Measurements from ENCODE around the gene LPP.

DNA sequence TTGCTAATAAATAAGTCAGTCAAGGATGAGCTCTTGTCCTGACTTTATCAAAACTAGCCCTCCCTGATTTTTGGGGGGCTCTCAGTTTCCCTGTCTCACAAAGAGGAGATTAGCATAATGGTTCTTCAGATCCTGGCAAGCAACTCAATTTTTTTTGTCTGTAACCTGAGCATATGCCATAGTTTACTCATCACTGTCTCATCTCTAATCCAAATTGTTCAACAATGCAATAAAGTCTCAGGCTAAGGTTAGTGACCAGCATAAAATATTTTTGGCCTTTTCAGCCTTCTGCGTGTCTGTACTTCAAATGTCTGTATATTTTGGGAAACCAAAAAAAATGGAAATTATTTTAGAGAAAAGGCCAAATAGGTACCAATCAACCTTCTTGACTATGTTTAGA is 552.2 kb downstream of the LPP start:
- TF ChIP-seq HDGF (IDR thresholded peaks at IDR 0.05), result no peak
- TF ChIP-seq, protein P1, sequence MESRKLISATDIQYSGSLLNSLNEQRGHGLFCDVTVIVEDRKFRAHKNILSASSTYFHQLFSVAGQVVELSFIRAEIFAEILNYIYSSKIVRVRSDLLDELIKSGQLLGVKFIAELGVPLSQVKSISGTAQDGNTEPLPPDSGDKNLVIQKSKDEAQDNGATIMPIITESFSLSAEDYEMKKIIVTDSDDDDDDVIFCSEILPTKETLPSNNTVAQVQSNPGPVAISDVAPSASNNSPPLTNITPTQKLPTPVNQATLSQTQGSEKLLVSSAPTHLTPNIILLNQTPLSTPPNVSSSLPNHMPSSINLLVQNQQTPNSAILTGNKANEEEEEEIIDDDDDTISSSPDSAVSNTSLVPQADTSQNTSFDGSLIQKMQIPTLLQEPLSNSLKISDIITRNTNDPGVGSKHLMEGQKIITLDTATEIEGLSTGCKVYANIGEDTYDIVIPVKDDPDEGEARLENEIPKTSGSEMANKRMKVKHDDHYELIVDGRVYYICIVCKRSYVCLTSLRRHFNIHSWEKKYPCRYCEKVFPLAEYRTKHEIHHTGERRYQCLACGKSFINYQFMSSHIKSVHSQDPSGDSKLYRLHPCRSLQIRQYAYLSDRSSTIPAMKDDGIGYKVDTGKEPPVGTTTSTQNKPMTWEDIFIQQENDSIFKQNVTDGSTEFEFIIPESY (IDR thresholded peaks at IDR 0.05), result no peak
- TF ChIP-seq, protein P2, sequence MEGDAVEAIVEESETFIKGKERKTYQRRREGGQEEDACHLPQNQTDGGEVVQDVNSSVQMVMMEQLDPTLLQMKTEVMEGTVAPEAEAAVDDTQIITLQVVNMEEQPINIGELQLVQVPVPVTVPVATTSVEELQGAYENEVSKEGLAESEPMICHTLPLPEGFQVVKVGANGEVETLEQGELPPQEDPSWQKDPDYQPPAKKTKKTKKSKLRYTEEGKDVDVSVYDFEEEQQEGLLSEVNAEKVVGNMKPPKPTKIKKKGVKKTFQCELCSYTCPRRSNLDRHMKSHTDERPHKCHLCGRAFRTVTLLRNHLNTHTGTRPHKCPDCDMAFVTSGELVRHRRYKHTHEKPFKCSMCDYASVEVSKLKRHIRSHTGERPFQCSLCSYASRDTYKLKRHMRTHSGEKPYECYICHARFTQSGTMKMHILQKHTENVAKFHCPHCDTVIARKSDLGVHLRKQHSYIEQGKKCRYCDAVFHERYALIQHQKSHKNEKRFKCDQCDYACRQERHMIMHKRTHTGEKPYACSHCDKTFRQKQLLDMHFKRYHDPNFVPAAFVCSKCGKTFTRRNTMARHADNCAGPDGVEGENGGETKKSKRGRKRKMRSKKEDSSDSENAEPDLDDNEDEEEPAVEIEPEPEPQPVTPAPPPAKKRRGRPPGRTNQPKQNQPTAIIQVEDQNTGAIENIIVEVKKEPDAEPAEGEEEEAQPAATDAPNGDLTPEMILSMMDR (IDR thresholded peaks at IDR 0.05 in 2 of 3, conservative IDR thresholded peaks at IDR 0.05 in 1 of 3; ENCODE audit: control insufficient read depth in 2 of 3, extremely low read depth in 1 of 3, insufficient read depth in 1 of 3, low read depth in 3 of 3, low read length in 3 of 3), result no peak
- no peak for TF ChIP-seq POLR2AphosphoS2 (IDR thresholded peaks at IDR 0.05; ENCODE audit: low read depth, low read length)
- TF ChIP-seq HCFC1 (IDR thresholded peaks at IDR 0.05; ENCODE audit: low read length), result no peak
- TF ChIP-seq SPI1 (IDR thresholded peaks at IDR 0.05; ENCODE audit: borderline replicate concordance, insufficient read depth, low read depth, low read length), result no peak
- TF ChIP-seq, protein P3, sequence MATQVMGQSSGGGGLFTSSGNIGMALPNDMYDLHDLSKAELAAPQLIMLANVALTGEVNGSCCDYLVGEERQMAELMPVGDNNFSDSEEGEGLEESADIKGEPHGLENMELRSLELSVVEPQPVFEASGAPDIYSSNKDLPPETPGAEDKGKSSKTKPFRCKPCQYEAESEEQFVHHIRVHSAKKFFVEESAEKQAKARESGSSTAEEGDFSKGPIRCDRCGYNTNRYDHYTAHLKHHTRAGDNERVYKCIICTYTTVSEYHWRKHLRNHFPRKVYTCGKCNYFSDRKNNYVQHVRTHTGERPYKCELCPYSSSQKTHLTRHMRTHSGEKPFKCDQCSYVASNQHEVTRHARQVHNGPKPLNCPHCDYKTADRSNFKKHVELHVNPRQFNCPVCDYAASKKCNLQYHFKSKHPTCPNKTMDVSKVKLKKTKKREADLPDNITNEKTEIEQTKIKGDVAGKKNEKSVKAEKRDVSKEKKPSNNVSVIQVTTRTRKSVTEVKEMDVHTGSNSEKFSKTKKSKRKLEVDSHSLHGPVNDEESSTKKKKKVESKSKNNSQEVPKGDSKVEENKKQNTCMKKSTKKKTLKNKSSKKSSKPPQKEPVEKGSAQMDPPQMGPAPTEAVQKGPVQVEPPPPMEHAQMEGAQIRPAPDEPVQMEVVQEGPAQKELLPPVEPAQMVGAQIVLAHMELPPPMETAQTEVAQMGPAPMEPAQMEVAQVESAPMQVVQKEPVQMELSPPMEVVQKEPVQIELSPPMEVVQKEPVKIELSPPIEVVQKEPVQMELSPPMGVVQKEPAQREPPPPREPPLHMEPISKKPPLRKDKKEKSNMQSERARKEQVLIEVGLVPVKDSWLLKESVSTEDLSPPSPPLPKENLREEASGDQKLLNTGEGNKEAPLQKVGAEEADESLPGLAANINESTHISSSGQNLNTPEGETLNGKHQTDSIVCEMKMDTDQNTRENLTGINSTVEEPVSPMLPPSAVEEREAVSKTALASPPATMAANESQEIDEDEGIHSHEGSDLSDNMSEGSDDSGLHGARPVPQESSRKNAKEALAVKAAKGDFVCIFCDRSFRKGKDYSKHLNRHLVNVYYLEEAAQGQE (IDR thresholded peaks at IDR 0.05; ENCODE audit: low read depth, low read length), result no peak
- TF ChIP-seq TCF12 (IDR thresholded peaks at IDR 0.05; ENCODE audit: low read depth, low read length), result no peak
- TF ChIP-seq MYC (IDR thresholded peaks at IDR 0.05; ENCODE audit: insufficient read depth, insufficient read length, insufficient replicate concordance, low read length, severe bottlenecking), result no peak
- no peak for TF ChIP-seq MYB (IDR thresholded peaks at IDR 0.05; ENCODE audit: borderline replicate concordance, low read depth, low read length)
- no peak for TF ChIP-seq CHD2 (IDR thresholded peaks at IDR 0.05; ENCODE audit: borderline replicate concordance, low read depth, low read length)
- TF ChIP-seq RELA (IDR thresholded peaks at IDR 0.05; ENCODE audit: borderline replicate concordance, partially characterized antibody), result no peak
- TF ChIP-seq FOXK2 (IDR thresholded peaks at IDR 0.05), result no peak
- TF ChIP-seq CREB1 (IDR thresholded peaks at IDR 0.05; ENCODE audit: low read depth), result no peak

Data from GM12878 (cell line).